HK-2 (cell line): Measurements from ENCODE around the gene UNC13C.

Experiments used
- DNase-seq: peaks from one replicate; pipeline ENCODE4 v3.0.0-alpha.2; 2018; ENCODE audit not compliant: unreplicated experiment

The UNC13C gene

DNA sequence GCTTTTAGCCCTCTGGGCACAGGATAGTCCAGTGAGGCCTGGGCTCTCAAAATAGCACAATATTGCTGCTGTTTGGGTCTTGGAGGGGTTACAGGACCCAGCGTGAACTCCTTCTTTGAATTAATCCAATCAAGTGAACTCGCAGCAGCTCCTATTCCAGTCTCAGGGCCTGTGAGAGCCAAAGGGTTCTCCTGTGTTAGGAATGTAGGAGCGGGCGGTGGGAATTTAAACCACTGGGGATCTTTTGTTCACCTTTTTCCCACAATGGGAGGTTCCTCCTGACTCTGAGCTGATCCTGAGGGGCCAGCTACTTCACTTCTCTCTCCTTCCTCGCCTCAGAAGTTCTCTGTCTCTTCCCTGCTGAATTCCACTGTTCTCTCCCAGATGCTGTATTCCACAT, 504.0 kb downstream of the UNC13C start:
- DNase-seq: no peak

DNA sequence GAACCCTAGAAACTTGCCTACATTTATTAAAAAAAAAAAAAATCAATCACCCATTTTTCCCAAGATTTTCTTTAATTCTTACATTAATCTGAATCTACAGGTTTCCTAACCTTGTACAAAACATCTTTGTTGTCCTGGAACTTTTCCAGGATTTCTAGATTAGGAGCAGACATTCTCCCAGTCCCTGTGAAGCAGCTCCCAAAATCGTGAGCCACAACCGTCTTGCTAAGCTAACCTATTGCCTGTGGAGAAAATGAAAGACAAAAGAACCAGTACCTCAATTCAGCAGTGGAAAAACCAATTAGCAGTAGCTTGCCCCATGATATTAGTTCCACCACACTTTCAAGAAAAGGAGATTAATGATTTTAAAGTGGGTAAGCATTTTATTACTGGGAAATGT, 522.1 kb downstream of the UNC13C start:
- DNase-seq: no peak

DNA sequence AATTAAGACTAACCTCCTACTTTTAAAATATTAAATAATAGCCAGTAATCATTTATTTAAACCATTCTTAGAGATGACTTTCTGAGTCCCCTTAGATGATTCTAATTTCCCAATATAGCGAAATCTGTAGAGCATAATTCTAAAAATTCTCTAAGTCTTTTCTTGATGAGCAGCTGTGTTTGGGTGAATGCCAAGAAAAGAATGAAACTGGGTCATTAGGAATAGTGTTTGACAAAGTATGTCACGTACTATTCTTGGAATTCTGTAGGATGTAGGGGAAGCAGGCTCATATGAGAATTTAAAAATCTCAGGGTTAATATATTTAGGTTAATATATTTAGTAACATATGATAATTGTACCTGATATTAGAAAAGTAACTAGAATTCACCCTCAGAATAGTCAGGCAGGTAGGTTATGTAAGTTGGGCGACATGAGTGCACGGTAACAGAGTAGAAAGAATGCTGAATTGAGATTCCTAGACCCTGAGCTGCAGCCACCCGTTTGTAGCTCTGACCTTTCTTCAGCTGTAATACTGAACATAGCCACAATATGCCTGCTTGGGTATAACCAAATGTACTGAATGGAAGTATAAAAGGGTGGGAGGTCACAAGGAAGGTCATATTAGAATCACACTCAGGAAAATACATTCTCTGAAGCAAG, 524.3 kb downstream of the UNC13C start:
- DNase-seq: no peak

DNA sequence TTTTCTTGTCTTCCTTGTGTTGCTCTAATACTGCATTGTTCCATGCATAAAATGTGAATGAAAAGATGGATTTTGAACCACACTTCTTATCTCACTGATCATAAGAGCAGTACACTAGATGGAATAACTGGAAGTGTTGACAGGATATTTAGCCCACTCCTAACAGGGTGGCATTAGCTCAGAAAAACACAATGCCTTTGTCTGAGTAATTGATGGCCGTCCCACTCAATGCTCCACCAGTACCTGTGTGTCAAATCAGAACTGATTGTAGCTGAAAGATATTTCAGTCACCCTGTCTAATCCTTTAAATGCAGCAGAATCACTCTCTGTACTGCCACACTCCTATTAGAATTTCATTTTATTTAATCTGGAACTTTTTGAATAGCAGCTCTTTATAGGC, 526.5 kb downstream of the UNC13C start:
- DNase-seq: no peak

DNA sequence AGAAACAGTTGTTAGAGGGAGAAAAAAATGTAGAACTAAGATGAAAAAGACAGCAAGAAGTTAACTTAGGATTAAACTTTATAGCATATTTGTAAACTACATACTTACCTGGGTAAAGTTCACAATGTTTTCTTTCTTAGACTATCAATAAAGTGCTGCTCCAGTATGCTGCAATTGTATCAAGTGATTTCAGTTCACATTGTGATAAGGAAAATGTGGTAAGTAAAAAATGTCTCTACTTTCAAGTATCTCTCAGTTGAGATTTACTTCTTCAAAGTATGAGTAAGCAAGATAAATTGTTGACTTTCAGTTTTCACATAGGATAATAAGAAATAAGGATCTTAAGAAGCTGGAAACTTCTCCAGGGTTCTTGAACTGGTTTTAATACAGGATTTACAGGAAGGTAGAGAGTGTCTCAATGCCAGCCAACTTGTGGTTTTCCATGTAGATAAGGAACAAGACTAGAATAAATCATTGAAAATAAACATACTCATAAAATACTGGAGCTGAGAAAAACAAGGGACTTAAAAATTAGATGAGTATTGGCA, 528.8 kb downstream of the UNC13C start:
- DNase-seq: no peak

DNA sequence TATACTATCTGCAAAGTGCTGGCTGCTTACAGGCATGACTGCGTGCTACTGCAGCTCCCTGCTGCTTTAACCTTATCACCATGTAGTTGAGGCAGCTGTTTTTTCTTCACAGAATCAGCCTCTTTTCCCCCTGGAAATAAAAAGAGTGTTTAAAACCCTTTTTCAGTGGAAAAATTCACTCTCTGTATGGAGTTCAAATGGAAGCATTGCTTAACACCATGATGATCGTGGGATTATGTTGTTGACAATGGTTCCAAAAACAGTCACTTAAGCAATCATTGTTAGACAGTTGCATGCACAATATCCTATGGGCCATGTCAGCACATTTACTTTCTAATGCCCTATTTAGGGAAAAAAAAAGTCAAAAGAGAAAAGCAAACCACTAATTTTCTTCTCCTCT, 536.4 kb downstream of the UNC13C start:
- DNase-seq: no peak

DNA sequence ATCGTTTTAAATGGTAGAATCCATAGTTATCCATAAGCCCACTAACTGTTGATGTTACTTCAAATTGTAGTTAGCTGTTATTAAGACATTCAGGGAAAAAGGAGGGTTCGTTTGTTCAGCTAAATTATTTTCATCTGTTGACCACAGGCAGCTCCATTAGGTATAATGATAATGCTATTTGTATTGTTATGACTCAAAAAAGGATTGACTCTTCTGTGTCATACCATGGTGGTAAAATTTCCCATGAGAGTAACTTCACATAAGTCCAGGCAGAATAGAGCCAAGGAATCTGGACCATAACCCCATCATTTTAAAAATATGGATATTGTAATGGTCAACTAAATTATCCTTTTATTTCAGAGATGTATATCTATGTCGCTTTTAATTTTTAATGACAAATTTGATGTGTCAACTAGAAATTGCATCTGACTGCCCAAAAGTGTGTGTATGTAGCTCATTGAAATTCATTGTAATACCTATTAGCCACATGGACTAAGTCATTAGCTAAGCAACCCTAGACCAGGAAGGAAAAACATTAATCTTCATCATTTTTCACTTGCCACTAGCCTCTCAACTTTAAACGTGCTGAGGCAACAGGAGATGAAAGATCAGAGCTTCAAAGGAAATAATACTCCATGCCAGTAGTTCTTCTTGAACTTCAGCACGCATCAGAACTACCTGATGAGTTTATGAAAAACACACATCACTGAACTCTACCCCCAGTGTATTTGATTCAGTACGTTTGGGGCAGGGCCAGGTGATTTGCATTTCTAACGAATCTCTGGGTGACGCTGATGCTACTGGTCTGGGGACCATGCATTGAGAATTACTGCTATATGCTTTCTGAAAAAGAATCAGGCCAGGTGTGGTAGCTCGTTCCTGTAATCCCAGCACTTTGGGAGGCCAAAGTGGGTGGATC, 537.7 kb downstream of the UNC13C start:
- no peak for DNase-seq

DNA sequence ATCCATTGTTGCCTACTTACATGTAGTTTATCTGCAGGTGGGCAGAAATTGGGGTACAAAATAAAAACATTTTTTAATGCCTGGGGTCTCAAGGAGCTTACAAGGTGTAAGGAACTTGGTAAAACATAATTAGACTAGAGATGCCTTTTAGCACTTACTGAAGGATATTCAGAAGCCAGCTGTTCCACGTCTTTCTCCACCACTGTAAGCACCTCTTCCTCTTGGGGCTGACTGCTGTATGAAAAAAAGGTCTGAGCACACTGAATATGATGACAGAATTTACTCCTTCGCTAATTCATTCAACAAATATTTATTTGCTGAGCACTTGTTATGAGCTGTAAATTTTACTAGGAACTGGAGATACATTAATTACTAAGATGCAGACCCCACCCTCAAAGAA, 539.1 kb downstream of the UNC13C start:
- DNase-seq: no peak

DNA sequence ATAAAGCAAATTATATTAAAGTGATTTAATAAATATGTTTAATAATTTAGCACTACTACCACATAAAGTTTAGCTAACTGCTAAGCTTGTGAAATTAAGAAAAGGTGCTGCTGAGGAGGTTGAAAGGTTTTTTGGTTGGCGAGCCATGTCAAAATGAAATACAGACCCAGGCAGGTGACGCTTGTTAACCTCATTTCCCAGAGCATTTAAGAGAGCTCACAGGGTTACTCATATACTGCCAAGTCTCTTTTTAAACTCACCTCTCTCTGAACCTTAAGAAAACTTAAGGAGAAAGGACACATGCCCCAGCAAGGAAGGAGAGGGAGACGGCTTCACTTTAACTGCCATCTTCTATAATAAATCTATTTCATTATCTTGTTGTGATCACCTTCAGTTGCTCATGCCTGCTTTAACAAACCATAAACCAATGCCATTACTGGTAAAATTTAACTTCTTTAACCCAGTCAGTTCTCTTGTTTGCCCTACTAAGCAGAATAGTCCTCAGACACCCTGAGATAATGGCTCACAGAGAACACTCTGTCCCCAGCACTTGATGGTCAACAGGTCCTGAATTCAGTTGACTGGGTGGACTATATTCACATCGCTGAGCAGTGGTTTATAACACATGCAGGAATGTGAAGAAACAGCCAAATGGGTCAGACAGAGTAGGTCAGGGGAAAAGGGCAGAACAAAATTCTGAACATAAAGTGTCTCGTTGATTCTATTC, 540.1 kb downstream of the UNC13C start:
- no peak for DNase-seq

DNA sequence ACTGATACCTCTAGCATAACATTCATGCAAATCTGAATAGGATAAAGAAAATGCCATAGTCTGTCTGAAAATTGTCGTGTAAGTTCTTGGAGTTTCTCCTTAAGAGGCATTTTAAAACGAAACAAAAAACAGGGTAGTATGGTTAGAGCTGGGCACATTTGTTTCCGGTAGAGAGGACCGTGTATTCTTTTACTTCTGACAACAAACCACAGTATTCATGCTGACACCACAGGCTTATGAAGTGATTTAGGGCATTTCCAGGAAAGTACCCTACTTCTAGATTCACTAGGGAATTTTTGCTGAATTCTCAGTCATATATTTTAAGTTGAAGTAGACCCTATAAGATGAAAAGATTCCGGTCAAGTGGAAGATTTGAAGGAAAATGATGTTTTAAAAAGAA, 541.3 kb downstream of the UNC13C start:
- DNase-seq: no peak

DNA sequence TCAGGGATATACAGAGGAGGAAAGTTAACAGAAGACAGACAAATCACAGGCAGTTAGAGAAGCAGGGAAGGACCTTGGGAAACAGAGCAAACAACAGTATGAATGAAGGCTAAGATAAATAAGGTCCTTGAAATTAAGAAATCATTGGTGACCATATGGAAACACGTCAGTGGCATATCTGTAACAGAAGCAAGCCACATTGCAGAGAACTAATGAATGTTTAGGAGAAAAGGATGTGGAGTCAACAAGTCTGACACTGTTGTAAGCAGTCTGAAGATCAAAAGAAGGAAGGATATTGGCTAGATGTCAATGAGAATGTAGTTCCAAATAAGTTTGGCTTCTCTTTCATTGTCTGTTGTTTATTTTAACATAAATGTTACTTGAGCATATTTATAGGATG, 542.4 kb downstream of the UNC13C start:
- no peak for DNase-seq

DNA sequence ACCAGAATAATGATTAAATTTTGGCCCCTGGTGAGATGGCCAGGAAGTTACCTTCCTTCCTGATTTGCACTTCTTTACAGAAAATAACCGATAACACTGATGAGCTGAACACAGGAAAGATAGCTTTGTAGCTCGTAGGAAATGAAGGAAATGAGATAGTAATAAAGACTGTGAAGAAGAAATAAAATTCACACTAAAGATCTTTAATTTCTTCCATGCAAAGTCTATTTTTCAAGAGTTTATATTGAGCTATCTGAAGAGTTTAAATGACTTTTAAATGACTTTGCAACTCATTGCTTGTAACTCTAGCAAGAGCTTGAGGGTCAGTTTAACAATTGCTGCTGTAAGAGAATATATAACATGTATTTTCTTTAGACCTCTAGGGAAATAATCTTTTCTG, 543.0 kb downstream of the UNC13C start:
- no peak for DNase-seq

DNA sequence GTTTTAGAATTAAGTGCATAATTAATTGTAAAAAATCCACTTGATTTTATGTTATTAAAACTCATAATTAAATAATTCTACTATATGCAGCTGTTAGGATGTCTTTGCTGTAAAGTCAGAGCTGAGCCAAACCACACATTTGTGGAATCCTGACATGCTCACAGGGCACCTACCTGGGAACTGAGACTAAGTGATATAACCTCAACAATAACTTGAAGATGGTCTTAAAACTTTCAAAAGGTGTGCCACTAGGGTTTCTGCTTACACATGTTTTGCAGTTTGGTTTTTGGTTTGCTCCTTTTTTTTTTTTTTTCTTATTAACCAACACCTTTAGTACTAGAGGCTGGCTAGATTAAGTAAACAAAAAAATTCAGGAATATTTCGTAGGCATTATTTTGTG, 549.8 kb downstream of the UNC13C start:
- no peak for DNase-seq

DNA sequence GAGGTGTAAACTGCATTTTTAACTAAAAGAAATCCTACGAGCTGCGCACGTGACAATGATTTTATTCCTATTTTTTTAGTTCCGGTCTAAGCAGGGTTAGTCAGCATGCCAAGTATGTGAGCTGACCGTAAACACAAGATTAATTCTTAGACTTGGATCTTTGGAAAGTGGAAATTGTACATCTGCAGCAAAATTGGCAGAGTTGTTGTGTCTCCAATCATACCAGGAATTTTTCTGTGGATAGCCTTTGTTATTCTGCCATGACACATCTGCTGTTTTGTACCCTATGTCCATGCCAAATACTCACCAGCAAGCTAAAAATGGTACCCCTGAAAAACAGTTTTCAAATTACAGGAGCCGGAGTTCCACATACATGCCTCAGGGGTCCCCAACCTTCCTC, 562.5 kb downstream of the UNC13C start:
- no peak for DNase-seq

DNA sequence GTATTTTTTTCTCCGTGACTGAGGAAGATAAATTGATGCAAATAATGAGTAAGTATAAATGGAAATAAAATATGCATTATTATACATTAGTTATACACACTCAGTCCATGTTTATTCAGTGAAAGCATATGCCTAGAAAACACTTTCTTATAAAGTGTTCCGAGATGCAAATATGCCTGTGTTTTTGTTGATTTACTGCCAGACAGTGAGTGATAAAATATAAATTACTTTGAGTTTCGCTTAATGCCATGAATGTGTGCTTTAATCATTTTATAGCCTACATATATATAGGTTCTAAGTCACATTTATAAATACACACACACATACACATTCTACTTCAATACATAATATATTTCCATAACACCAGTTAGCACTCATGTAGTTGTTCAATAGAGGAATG, 569.2 kb downstream of the UNC13C start:
- no peak for DNase-seq

DNA sequence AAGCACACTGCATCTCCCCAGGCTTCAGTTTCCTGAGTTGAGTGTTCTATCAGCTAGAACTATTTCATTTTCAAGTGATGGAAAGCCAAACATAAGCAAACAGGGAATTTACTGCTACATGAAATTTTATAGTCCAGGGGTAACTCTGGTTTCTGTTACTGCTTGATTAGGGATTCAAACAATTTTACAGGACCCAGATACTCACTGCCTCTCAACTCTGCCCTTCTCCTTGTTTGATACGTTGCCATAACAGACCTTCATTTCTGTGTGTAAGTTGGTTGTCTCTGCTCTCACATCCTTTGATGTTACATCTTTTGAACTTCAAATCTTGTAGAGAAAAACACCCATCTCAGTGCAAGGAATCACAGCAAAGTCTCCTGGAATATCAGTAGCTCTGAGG, 572.7 kb downstream of the UNC13C start:
- DNase-seq: no peak

DNA sequence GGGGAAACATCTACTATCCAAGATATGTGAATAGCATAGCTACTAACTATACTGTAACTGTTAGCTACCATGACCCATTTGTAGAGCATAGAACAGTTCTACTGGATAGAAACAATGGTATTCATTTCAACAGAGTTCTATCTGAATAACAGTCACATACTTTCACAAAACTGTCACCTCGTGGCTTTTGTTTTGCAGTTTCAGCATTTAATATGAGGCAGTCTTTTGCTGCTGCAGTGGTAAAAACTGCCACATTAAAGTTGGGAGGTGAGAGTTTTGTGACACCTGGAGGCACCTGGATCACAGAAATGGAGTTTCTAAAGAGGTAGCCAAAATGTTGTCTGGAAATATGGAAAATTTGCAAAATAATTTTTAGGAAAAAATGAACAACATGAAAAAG, 578.0 kb downstream of the UNC13C start:
- DNase-seq: no peak

DNA sequence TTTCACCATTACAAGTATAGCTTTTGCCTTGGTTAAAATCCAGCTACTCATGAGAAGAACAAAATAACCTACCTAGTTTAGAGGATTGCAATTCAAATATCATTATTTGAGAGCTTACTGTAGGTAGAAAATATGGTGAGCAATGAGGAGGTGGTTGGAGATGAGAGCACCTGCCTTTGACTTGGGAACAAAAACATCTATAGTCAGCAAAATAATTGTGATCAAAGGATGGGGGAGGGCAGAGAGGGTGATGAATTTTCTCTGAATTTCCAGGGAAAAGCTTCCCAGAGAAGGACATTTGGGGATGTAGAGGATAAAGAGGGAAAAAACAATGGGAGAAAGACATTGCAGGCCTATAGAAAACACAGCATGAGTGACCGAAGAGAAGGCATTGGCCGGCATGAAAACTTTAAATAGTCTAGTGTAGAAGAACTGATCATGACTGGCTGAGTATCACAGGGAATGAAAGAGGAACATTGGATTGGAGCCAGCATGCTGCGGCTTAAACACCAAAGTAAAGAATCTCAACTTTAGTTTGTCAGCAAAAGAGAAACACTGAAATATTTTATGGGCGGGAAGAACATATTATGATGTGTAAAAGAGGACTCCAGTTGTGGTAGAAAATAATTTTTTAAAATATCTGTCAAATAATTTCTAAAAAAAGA, 581.3 kb downstream of the UNC13C start:
- no peak for DNase-seq

DNA sequence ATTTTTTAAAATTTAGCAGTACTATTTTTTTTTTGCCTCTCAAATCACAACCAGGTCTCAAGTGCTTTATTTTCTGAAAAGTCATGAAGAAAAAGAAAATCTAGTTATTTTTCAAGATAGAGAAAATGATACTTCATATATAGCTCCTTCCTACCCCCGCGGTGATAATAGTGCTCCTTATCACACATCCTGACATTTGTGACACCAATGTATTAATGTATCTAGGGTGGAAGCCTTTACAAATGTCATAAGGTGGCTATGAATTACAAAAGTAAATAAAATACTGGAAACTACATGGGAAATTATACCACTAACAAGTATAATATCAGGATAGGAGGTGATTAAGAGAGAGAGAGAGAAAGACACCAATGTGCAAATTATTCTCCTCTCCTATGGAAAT, 582.2 kb downstream of the UNC13C start:
- no peak for DNase-seq

DNA sequence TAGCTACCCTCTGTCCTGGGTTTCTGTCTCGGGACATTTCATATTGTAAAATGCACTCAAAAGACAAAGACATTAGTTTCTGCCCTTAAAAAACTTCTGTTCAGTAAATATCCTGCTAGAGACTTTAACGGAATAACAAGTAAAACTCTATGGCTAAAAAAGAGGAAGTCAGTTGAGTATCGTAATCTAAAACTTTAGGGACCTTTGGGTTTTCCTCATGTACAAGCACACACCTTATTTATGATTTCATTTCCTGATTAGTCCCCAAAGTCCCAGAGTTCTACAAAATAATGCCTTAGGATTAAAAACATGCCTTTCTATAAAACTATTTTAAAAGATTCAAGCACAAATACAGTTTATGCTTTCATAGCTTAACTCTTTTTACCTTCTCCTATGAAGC, 585.9 kb downstream of the UNC13C start:
- DNase-seq: no peak

DNA sequence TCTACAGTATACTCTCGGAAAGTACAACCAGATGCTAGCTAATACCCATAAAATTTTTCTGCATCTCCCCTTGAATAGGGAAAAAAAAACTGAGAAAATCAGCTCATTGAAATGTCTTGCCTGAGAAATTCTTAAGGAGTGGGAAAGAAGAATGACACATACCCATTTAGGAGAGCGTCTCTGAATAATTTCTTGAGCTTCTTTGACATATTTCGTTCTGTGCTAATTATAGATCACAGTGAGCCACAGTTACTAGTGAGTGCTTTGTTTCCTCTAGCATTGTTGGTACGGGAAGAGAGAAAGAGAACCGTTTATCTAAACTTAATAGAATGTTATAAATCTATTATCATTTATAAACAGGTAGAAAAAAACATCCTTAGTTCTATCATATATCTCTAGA, 588.4 kb downstream of the UNC13C start:
- no peak for DNase-seq
